Measurements from ENCODE around the gene TRERF1.

The TRERF1 gene

GRCh38 chr6:42224222-42225028 lies 227.3 kb downstream of the TRERF1 start:
- Histone ChIP-seq H3K4me3 (ENCODE audit: low read depth, low read length) (no peak overlapping the region), H3K27me3 (replicated peaks) (no peaks in the 10 kb centered on the region), H3K36me3 (replicated peaks) (peaks cover 4% of the 10 kb centered on the region), H3K27ac (peak overlapping the region; percentile 92)
- DNase-seq: peak; percentile 78
- no peak for TF ChIP-seq CTCF (IDR thresholded peaks at IDR 0.05; ENCODE audit: low read depth, low read length, missing control alignments)
- in situ Hi-C loops (cut with HindIII; ENCODE audit: low pct_ligation_motif_present, low sequenced_read_pairs): no loop called here

- Histone ChIP-seq H3K36me3 (replicated peaks) (no peaks in the 10 kb centered on the region), H3K27ac (no peak overlapping the region), H3K4me3 (ENCODE audit: low read depth, low read length) (no peak overlapping the region), H3K27me3 (replicated peaks) (no peaks in the 10 kb centered on the region)
- in situ Hi-C loops (cut with HindIII; ENCODE audit: low pct_ligation_motif_present, low sequenced_read_pairs): no loop called here
- DNase-seq: no peak
- no peak for TF ChIP-seq CTCF (IDR thresholded peaks at IDR 0.05; ENCODE audit: low read depth, low read length, missing control alignments)
Measured at GRCh38 chr6:42222448-42222847, 229.3 kb downstream of the TRERF1 start.

DNA sequence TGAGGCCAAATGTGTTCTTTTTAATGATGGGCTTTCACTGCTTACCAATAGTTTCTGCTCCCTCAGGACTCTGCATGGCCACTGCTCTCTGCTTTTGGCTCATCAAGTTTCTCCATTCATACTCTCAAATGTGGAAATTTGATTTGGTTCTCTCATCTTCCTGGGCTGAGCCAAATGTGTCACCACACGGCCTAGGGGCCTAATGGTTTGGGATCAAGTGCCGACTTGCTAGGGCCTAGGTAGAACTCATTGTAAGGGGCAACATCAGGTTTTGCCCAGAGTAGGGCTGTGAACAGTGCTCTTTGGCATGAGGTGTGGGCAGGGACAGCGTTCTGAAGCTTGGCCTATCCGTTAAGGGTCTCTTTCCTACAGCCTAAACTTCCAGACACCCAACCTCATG lies 230.2 kb downstream of the TRERF1 start:
- H3K27ac ChIP-seq: no peak overlapping the region
- TF ChIP-seq CTCF (IDR thresholded peaks at IDR 0.05; ENCODE audit: low read depth, low read length, missing control alignments): no peak
- no peak for DNase-seq
- no peak overlapping the region for H3K4me3 ChIP-seq (ENCODE audit: low read depth, low read length)
- in situ Hi-C loops (cut with HindIII; ENCODE audit: low pct_ligation_motif_present, low sequenced_read_pairs): no loop called here
- no peaks in the 10 kb centered on the region for H3K27me3 ChIP-seq (replicated peaks)
- H3K36me3 ChIP-seq (replicated peaks): no peaks in the 10 kb centered on the region

DNA sequence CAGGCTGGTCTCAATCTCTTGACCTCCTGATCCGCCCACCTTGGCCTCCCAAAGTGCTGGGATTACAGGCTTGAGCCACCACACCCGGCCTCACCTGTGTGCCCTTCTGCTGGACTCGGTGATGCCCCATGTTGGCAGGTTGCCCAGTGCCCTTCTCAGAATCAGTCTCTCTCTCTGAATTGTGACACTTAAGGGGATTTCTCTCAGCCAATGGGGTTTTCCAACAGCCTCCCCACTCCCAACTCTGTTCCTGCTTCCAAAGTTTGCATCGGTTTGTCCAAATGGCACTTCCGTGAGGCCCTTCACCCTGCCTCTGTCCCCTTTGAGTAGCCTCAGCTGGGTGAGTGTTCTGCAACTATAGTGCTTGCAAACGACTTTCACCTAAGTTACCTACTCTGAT lies 230.9 kb downstream of the TRERF1 start:
- H3K4me3 ChIP-seq (ENCODE audit: low read depth, low read length): no peak overlapping the region
- no peaks in the 10 kb centered on the region for H3K27me3 ChIP-seq (replicated peaks)
- H3K36me3 ChIP-seq (replicated peaks): no peaks in the 10 kb centered on the region
- H3K27ac ChIP-seq: no peak overlapping the region
- in situ Hi-C loops (cut with HindIII; ENCODE audit: low pct_ligation_motif_present, low sequenced_read_pairs): no loop called here
- DNase-seq: no peak
- TF ChIP-seq CTCF (IDR thresholded peaks at IDR 0.05; ENCODE audit: low read depth, low read length, missing control alignments): no peak

DNA sequence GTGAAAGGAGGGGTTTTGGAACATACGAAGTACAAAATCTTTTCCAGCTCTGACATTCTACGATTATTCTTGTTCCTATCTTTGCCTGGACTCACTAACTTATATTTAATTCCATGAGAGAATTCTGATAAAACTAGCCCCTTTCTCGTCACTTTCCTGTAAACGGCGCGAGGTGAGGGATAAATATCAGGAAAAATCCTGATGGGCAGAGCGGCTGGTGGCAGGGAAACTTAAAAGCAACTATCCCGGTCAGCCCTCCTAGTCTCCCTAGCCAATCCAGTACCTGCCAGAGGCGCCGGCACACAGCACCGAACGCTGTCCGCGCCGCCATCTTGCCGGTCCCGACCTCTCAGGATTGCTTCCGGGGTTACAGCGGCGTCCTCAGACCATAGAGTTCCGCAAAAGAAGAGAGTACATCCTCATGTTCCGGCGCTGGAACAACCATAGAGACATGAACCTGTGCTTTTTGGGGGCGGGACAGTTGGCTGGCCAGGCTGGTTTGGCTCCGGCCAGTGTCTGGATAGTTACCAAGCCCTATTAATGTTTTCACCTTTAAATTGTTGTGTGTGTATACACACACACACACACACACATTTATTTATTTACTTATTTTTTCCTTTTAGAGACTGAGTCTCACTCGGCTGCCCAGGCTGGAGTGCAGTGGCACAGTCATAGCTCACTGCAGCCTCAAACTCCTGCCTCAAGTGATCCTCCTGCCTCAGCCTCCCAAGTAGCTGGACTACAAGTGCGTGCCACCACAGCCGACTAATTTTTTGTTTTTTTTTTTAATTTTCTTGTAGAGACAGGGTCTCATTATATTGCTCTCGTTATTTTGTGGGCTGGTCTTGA lies 234.0 kb downstream of the TRERF1 start, which contains the start of gene MRPS10:
Gene MRPS10 (minus strand): TSS at position 343 of the 849 bp plus-strand sequence. CDS start 12 bp downstream, at position 331.
- in situ Hi-C loops (cut with HindIII; ENCODE audit: low pct_ligation_motif_present, low sequenced_read_pairs): no loop called here
- TF ChIP-seq CTCF (IDR thresholded peaks at IDR 0.05; ENCODE audit: low read depth, low read length, missing control alignments): no peak
- peaks cover 11% of the 10 kb centered on the region for H3K36me3 ChIP-seq (replicated peaks)
- no peaks in the 10 kb centered on the region for H3K27me3 ChIP-seq (replicated peaks)
- peak within 1 kb of the TSS; percentile 83 for H3K27ac ChIP-seq
- peak within 1 kb of the TSS; percentile 97 for H3K4me3 ChIP-seq (ENCODE audit: low read depth, low read length)
- DNase-seq: peak; percentile 94
